Measurements from ENCODE around the gene RUNX2. TPM values are rescaled to one million over a fixed set of nuclear protein-coding genes. Genes with fewer than 3 reads are reported as not detected.
A peak's percentile ranks its signal among the peaks of the same experiment; 100 is the strongest.

Gene RUNX2
- total RNA-seq, 1 donor from 2014 or later: 0.09 TPM

- TF ChIP-seq EZH2 (IDR thresholded peaks at IDR 0.05): no peak
- TF ChIP-seq CTCF (IDR thresholded peaks at IDR 0.05): no peak
- Histone ChIP-seq H3K36me3 (no peaks in the 10 kb centered on the region), H3K27me3 (no peaks in the 10 kb centered on the region), H3K9me3 (ENCODE audit: low read depth) (peaks cover 4% of the 10 kb centered on the region), H3K27ac (no peak overlapping the region), H3K4me1 (no peaks in the 10 kb centered on the region), H4K20me1 (ENCODE audit: low read depth) (no peaks in the 10 kb centered on the region), H3K9ac (no peak overlapping the region), H3K4me3 (no peak overlapping the region), H3K79me2 (ENCODE audit: low read depth) (no peaks in the 10 kb centered on the region), H3F3A (ENCODE audit: low read depth) (no peaks in the 10 kb centered on the region), H2AFZ (replicated peaks) (no peak overlapping the region), H3K4me2 (no peak overlapping the region)
- H3K9me3 Mint-ChIP-seq: no peaks in the 10 kb centered on the region
- no peaks in the 10 kb centered on the region for H3K36me3 Mint-ChIP-seq
- H3K27me3 Mint-ChIP-seq (ENCODE audit: insufficient read depth, low read depth): peaks cover 2% of the 10 kb centered on the region
- DNase-seq (ENCODE audit: low spot score): no peak
- H3K4me1 Mint-ChIP-seq: peaks cover 3% of the 10 kb centered on the region
- H3K27ac Mint-ChIP-seq: no peak overlapping the region
- H3K4me3 Mint-ChIP-seq: no peak overlapping the region
These were observed 248.8 kb downstream of the RUNX2 start for GRCh38 chr6:45576648-45577624.

- Mint-ChIP-seq H3K9me3 (no peaks in the 10 kb centered on the region), H3K27ac (no peak overlapping the region), H3K36me3 (no peaks in the 10 kb centered on the region), H3K4me3 (no peak overlapping the region), H3K27me3 (ENCODE audit: insufficient read depth, low read depth) (no peaks in the 10 kb centered on the region), H3K4me1 (peaks cover 3% of the 10 kb centered on the region)
- Histone ChIP-seq H3K79me2 (ENCODE audit: low read depth) (no peaks in the 10 kb centered on the region), H4K20me1 (ENCODE audit: low read depth) (no peaks in the 10 kb centered on the region), H3K4me1 (no peaks in the 10 kb centered on the region), H3K36me3 (no peaks in the 10 kb centered on the region), H3K27me3 (no peaks in the 10 kb centered on the region), H2AFZ (replicated peaks) (peak overlapping the region; percentile 18), H3K4me3 (no peak overlapping the region), H3F3A (ENCODE audit: low read depth) (no peaks in the 10 kb centered on the region), H3K4me2 (no peak overlapping the region), H3K9ac (no peak overlapping the region), H3K27ac (no peak overlapping the region), H3K9me3 (ENCODE audit: low read depth) (peaks cover 4% of the 10 kb centered on the region)
- DNase-seq (ENCODE audit: low spot score): no peak
- TF ChIP-seq CTCF (IDR thresholded peaks at IDR 0.05): no peak
- no peak for TF ChIP-seq EZH2 (IDR thresholded peaks at IDR 0.05)
- no peak for TF ChIP-seq EZH2phosphoT487 (IDR thresholded peaks at IDR 0.05)
These were observed 249.8 kb downstream of the RUNX2 start for GRCh38 chr6:45577836-45578504.

GRCh38 chr6:45584127-45584526 lies 256.0 kb downstream of the RUNX2 start:
- Mint-ChIP-seq H3K4me3 (no peak overlapping the region), H3K27ac (no peak overlapping the region), H3K9me3 (no peaks in the 10 kb centered on the region), H3K4me1 (no peaks in the 10 kb centered on the region), H3K27me3 (ENCODE audit: insufficient read depth, low read depth) (no peaks in the 10 kb centered on the region), H3K36me3 (no peaks in the 10 kb centered on the region)
- H3F3A ChIP-seq (ENCODE audit: low read depth): no peaks in the 10 kb centered on the region
- no peak overlapping the region for H3K27ac ChIP-seq
- no peaks in the 10 kb centered on the region for H3K79me2 ChIP-seq (ENCODE audit: low read depth)
- H3K36me3 ChIP-seq: no peaks in the 10 kb centered on the region
- no peaks in the 10 kb centered on the region for H4K20me1 ChIP-seq (ENCODE audit: low read depth)
- TF ChIP-seq CTCF (IDR thresholded peaks at IDR 0.05) (no peak), EZH2phosphoT487 (IDR thresholded peaks at IDR 0.05) (no peak), EZH2 (IDR thresholded peaks at IDR 0.05) (no peak)
- H3K4me1 ChIP-seq: no peaks in the 10 kb centered on the region
- no peak overlapping the region for H3K4me2 ChIP-seq
- no peak overlapping the region for H2AFZ ChIP-seq (replicated peaks)
- no peak overlapping the region for H3K4me3 ChIP-seq
- H3K9me3 ChIP-seq (ENCODE audit: low read depth): peaks cover 4% of the 10 kb centered on the region
- no peak overlapping the region for H3K9ac ChIP-seq
- no peaks in the 10 kb centered on the region for H3K27me3 ChIP-seq
- DNase-seq (ENCODE audit: low spot score): no peak
